Endothelial cell of umbilical vein (primary cell): ENCODE results near the gene P2RY2. TPM values are rescaled to one million over a fixed set of nuclear protein-coding genes. Genes with fewer than 3 reads are reported as not detected.

Source experiments
- BruUV-seq: library from RNA; stranded (reverse); fragments of 400-500 nt; replicated peaks from 2 replicates; lab custom pipeline; 2021; lab: Mats Ljungman, UMichigan
- CTCF ChIA-PET: fragments of 300-600, 350-600 bp; sonication (Branson Sonifier 250); formaldehyde crosslinking; loops from one replicate; lab custom pipeline; 2021; ENCODE audit warnings: antibody characterized with exemption, inconsistent platforms; lab: Charles Lee
- POLR2A ChIA-PET: fragments of 300-600, 350-600 bp; sonication (Branson Sonifier 250); formaldehyde crosslinking; loops from one replicate; lab custom pipeline; 2021; ENCODE audit warnings: antibody characterized with exemption, inconsistent platforms; lab: Charles Lee
- DNase-seq: peaks from one replicate; pipeline ENCODE4 v3.0.0-alpha.2; 2011; ENCODE audit warnings: low read depth, low spot score
- FAIRE-seq: peaks from 2 replicates; lab custom pipeline; 2011; peaks lifted over from hg19 to GRCh38; lab: Jason Lieb, UNC
- H2AFZ ChIP-seq: 2 replicates; pipeline ENCODE4 v1.6.0; 2012; ENCODE audit warnings: low read depth, low read length, control low read depth, inconsistent platforms
- H3K27ac ChIP-seq: 2 replicates; pipeline ENCODE4 v1.5.1; 2011; ENCODE audit warnings: low read depth, mild to moderate bottlenecking, control low read depth, low read length, moderate library complexity; ENCODE audit not compliant: insufficient read depth
- H3K27me3 ChIP-seq, 2 experiments: 2 replicates each; pipeline versions ENCODE4 v1.6.0 to v1.6.1; 2011; ENCODE audit warnings: low read length in 2 of 2, mixed read lengths in 1 of 2; ENCODE audit not compliant: control insufficient read depth in 2 of 2, insufficient read depth in 2 of 2
- H3K36me3 ChIP-seq, 2 experiments: 2 replicates in 1 of 2; 3 replicates in 1 of 2; pipeline ENCODE4 v1.5.1; 2011; ENCODE audit warnings: low read length in 2 of 2, mild to moderate bottlenecking in 1 of 2, moderate library complexity in 1 of 2; ENCODE audit not compliant: control insufficient read depth in 2 of 2, insufficient read depth in 2 of 2; ENCODE audit errors: extremely low read depth in 1 of 2
- H3K4me1 ChIP-seq: 3 replicates; pipeline ENCODE4 v1.5.1; 2011; ENCODE audit warnings: mild to moderate bottlenecking, low read length; ENCODE audit not compliant: control insufficient read depth, insufficient read depth; ENCODE audit errors: extremely low read depth
- H3K4me2 ChIP-seq: 2 replicates; pipeline ENCODE4 v1.6.1; 2011; ENCODE audit warnings: low read length, control low read depth, mixed read lengths; ENCODE audit not compliant: insufficient read depth
- H3K4me3 ChIP-seq, 3 experiments: fragments of 200-600 bp in 1 of 3; sonication (generic), shearing (Covaris generic) in 1 of 3; replicated peaks in 1 of 3; 2 replicates each; pipeline ENCODE4 v1.5.1; 2011 to 2016; ENCODE audit warnings: control low read depth in 3 of 3, low read length in 3 of 3, mild to moderate bottlenecking in 2 of 3, inconsistent platforms in 1 of 3, low read depth in 1 of 3, moderate library complexity in 1 of 3; ENCODE audit not compliant: insufficient read depth in 1 of 3
- H3K79me2 ChIP-seq: 2 replicates; pipeline ENCODE4 v1.6.0; 2012; ENCODE audit warnings: low read length, inconsistent platforms; ENCODE audit not compliant: control insufficient read depth, insufficient read depth
- H3K9ac ChIP-seq: replicated peaks from 2 replicates; pipeline ENCODE3; 2011; ENCODE audit warnings: low read length, control low read depth; ENCODE audit not compliant: insufficient read depth; ENCODE audit errors: extremely low read depth
- H3K9me1 ChIP-seq: replicated peaks from 3 replicates; pipeline ENCODE4 v1.6.0; 2011; ENCODE audit warnings: mild to moderate bottlenecking, low read length; ENCODE audit not compliant: control insufficient read depth, insufficient read depth; ENCODE audit errors: extremely low read depth
- H3K9me3 ChIP-seq: replicated peaks from 2 replicates; pipeline ENCODE4 v1.5.1; 2012; ENCODE audit warnings: low read length, inconsistent platforms; ENCODE audit not compliant: control insufficient read depth, insufficient read depth
- H4K20me1 ChIP-seq: replicated peaks from 2 replicates; pipeline ENCODE3; 2011; ENCODE audit warnings: mild to moderate bottlenecking, low read length; ENCODE audit not compliant: control insufficient read depth, insufficient read depth; ENCODE audit errors: extremely low read depth
- CTCF ChIP-seq, 2 donors: IDR thresholded peaks; 1 replicate in 1 of 2; 2 replicates in 1 of 2; pipeline ENCODE4 v1.5.1; 2011; ENCODE audit warnings: low read length in 2 of 2, mild to moderate bottlenecking in 2 of 2, moderate library complexity in 2 of 2, control low read depth in 1 of 2, inconsistent platforms in 1 of 2, low read depth in 1 of 2; ENCODE audit not compliant: insufficient read depth in 1 of 2; ENCODE audit errors: extremely low read depth in 1 of 2
- EZH2 ChIP-seq: IDR thresholded peaks from 2 replicates; pipeline ENCODE4 v1.6.1; 2012; ENCODE audit warnings: borderline replicate concordance, low read depth, mild to moderate bottlenecking, moderate library complexity, low read length, inconsistent platforms; ENCODE audit not compliant: severe bottlenecking
- FOS ChIP-seq: IDR thresholded peaks from 2 replicates; pipeline ENCODE4 v1.6.1; 2011; ENCODE audit warnings: mild to moderate bottlenecking, low read length, moderate library complexity, borderline replicate concordance; ENCODE audit not compliant: insufficient read depth
- JUN ChIP-seq: IDR thresholded peaks from 2 replicates; pipeline ENCODE4 v1.6.1; 2011; ENCODE audit warnings: borderline replicate concordance, low read depth; ENCODE audit not compliant: insufficient read length, insufficient read depth
- MAX ChIP-seq: IDR thresholded peaks from 2 replicates; pipeline ENCODE4 v1.6.1; 2011; ENCODE audit not compliant: insufficient read depth, insufficient read length
- MYC ChIP-seq: IDR thresholded peaks from one replicate; pipeline ENCODE4 v1.6.1; 2011; ENCODE audit warnings: mild to moderate bottlenecking, low read depth, low read length
- POLR2A ChIP-seq: IDR thresholded peaks from 2 replicates; pipeline ENCODE4 v1.6.1; 2012; ENCODE audit warnings: low read depth, mild to moderate bottlenecking, control low read depth, low read length
- POLR2AphosphoS5 ChIP-seq: IDR thresholded peaks from 2 replicates; pipeline ENCODE4 v1.6.1; 2012; ENCODE audit warnings: low read depth, mild to moderate bottlenecking, control low read depth, low read length, moderate library complexity; ENCODE audit not compliant: insufficient read depth
- dilution Hi-C: fragments of 300-500 bp; cut with MboI; formaldehyde crosslinking; loops from one replicate; pipeline ENCODE4 v1.15.0; 2019; ENCODE audit warnings: low sequenced_read_pairs; ENCODE audit not compliant: extremely low pct_ligation_motif_present
- intact Hi-C: fragments of 100-400 bp; cut with micrococcal nuclease; formaldehyde crosslinking; loops from one replicate; pipeline ENCODE4 v1.10.0; 2022
- polyA plus RNA-seq, 4 experiments: library from polyadenylated mRNA; depleted of rRNA in 3 of 4; stranded (reverse) in 3 of 4; unstranded in 1 of 4; fragments of >200 nt; gene quantifications; 2 replicates each; pipeline versions ENCODE4 v1.2.1 to v1.2.3, GENCODE V29; 2011 to 2012; ENCODE audit warnings: missing spikeins in 1 of 4
- total RNA-seq: library from RNA; stranded (reverse); gene quantifications from 2 replicates; pipeline ENCODE4 v1.2.3, GENCODE V29; 2021

P2RY2 gene
- total and polyA plus RNA-seq, 2 donors (not counting 3 experiments of a cell fraction or from before 2014, with no cell fraction given) = 4.8 to 5.6 TPM

DNA sequence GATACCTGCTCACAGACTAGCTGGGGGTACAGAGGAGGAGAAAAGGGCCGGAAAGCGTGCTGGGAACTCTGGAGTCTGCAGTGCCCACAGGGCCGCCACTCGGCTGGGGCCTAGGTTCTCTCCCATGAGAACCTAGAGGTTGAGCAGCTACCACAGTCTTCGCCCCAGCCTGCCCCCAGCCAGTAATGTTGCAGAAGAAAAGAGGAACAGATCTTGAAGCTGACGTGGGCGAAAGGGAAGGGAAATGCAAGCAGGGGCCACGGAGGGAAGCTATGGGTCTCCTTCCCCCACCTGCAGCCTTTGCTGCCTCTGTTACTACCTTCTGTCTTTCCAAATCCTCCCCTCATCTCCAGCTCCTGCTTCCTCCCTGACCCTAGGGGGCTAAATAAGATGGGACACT, 28.8 kb upstream of the P2RY2 start:
- Histone ChIP-seq H4K20me1 (no peaks in the 10 kb centered on the region), H3K4me2 (no peak overlapping the region), H3K27ac (no peak overlapping the region), H3K36me3 (no peaks in the 10 kb centered on the region), H3K4me1 (peaks cover 29% of the 10 kb centered on the region), H3K79me2 (no peaks in the 10 kb centered on the region), H3K9me3 (no peaks in the 10 kb centered on the region), H3K9ac (no peak overlapping the region), H3K4me3 (no peak overlapping the region), H3K9me1 (no peaks in the 10 kb centered on the region), H3K27me3 (no peaks in the 10 kb centered on the region), H2AFZ (no peak overlapping the region)
- POLR2A ChIA-PET = no interaction called here
- CTCF ChIA-PET = interaction anchor here (0.9 to 4.9 kb wide), 4 partner anchors 11 to 358 kb away, joined by 3 to 26 read pairs (median 4); no protein-coding TSS in a partner anchor
- FAIRE-seq = no peak
- no peak for TF ChIP-seq JUN
- TF ChIP-seq POLR2AphosphoS5 = no peak
- no peak for TF ChIP-seq EZH2
- no peak for TF ChIP-seq POLR2A
- TF ChIP-seq FOS = no peak
- no peak for TF ChIP-seq MYC
- TF ChIP-seq CTCF (IDR thresholded peaks at IDR 0.05; ENCODE audit: extremely low read depth in 1 of 2, insufficient read depth in 1 of 2, low read depth in 1 of 2, low read length in 2 of 2) = no peak
- TF ChIP-seq MAX = no peak
- no TSS peak for BruUV-seq
- intact Hi-C loops (no loop called here), dilution Hi-C loops (no loop called here)
- no peak for DNase-seq
